Transverse colon (tissue), 4 donors: ENCODE measurements around the gene ACAD11.

Experiments used
- CTCF ChIP-seq, 5 experiments: fragments of 200-600 bp in 3 of 5; fragments of 450-650 bp in 2 of 5; sonication (generic) in 3 of 5; IDR thresholded peaks; 1 replicate in 2 of 5; 2 replicates in 3 of 5; pipeline ENCODE4 v1.5.1; 2016 to 2017; ENCODE audit warnings: antibody characterized with exemption in 5 of 5, inconsistent platforms in 3 of 5, mild to moderate bottlenecking in 2 of 5, moderate library complexity in 1 of 5
- POLR2AphosphoS5 ChIP-seq, 3 donors: sonication (generic); formaldehyde crosslinking; IDR thresholded peaks; one replicate each; pipeline ENCODE4 v1.6.1; 2016; ENCODE audit warnings: antibody characterized with exemption in 3 of 3

- TF ChIP-seq CTCF (IDR thresholded peaks at IDR 0.05) (no peak), POLR2AphosphoS5 (IDR thresholded peaks at IDR 0.05) (no peak)
Measured at GRCh38 chr3:132530624-132531023, 129.0 kb downstream of the ACAD11 start.
